ENCODE measurements around the gene DOP1A. TPM values are rescaled to one million over a fixed set of nuclear protein-coding genes. Genes with fewer than 3 reads are reported as not detected.

The DOP1A gene
- total RNA-seq, 4 donors from 2014 or later = 20.2 to 33.4 (median 22.4) TPM

GRCh38 chr6:83125425-83125824 is 58.0 kb downstream of the DOP1A start:
- ATAC-seq (ENCODE audit: low FRiP score) (no peak), DNase-seq (ENCODE audit: low spot score) (no peak)
- TF ChIP-seq, protein P1, sequence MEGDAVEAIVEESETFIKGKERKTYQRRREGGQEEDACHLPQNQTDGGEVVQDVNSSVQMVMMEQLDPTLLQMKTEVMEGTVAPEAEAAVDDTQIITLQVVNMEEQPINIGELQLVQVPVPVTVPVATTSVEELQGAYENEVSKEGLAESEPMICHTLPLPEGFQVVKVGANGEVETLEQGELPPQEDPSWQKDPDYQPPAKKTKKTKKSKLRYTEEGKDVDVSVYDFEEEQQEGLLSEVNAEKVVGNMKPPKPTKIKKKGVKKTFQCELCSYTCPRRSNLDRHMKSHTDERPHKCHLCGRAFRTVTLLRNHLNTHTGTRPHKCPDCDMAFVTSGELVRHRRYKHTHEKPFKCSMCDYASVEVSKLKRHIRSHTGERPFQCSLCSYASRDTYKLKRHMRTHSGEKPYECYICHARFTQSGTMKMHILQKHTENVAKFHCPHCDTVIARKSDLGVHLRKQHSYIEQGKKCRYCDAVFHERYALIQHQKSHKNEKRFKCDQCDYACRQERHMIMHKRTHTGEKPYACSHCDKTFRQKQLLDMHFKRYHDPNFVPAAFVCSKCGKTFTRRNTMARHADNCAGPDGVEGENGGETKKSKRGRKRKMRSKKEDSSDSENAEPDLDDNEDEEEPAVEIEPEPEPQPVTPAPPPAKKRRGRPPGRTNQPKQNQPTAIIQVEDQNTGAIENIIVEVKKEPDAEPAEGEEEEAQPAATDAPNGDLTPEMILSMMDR (IDR thresholded peaks at IDR 0.05) = no peak

GRCh38 chr6:83126223-83126622 is 58.8 kb downstream of the DOP1A start:
- TF ChIP-seq, protein P1 (IDR thresholded peaks at IDR 0.05) = no peak
- no peak for DNase-seq (ENCODE audit: low spot score)
- no peak for ATAC-seq (ENCODE audit: low FRiP score)

- no peak for DNase-seq (ENCODE audit: low spot score)
- TF ChIP-seq, protein P1 (IDR thresholded peaks at IDR 0.05) = no peak
- ATAC-seq (ENCODE audit: low FRiP score) = no peak
Measured at GRCh38 chr6:83126807-83127206, 59.3 kb downstream of the DOP1A start.

DNA sequence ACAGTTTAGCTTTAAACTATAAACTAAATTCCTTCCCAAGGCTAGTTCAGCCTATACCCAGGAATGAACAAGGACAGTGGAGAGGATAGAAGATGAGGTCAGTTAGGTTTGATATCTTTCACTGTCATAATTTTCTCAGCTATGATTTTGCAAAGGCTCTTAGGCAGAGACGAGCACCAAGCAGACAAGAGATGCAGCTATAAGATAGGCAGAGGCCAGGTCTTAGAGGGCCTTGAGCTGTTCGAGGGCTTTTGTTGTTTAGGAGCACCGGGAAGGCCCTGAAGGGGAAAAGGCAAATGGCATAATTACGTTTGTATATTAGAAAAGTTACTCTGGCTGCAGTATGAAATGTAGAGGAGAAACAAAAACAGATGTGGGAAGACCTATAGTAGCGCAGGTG is 59.8 kb downstream of the DOP1A start:
- DNase-seq (ENCODE audit: low spot score) = no peak
- TF ChIP-seq, protein P1 (IDR thresholded peaks at IDR 0.05) = no peak
- no peak for ATAC-seq (ENCODE audit: low FRiP score)

- DNase-seq (ENCODE audit: low spot score) (no peak), ATAC-seq (ENCODE audit: low FRiP score) (no peak)
- TF ChIP-seq, protein P1 (IDR thresholded peaks at IDR 0.05) = no peak
Measured at GRCh38 chr6:83127976-83128375, 60.5 kb downstream of the DOP1A start.

GRCh38 chr6:83132121-83132520 is 64.7 kb downstream of the DOP1A start:
- TF ChIP-seq, protein P1 (IDR thresholded peaks at IDR 0.05) = no peak
- DNase-seq (ENCODE audit: low spot score) (no peak), ATAC-seq (ENCODE audit: low FRiP score) (no peak)

GRCh38 chr6:83138118-83138722 is 70.7 kb downstream of the DOP1A start:
- DNase-seq (ENCODE audit: low spot score) (no peak), ATAC-seq (ENCODE audit: low FRiP score) (no peak)
- TF ChIP-seq, protein P1 (IDR thresholded peaks at IDR 0.05) = no peak
